ENCODE results near the gene MAP9.

DNA sequence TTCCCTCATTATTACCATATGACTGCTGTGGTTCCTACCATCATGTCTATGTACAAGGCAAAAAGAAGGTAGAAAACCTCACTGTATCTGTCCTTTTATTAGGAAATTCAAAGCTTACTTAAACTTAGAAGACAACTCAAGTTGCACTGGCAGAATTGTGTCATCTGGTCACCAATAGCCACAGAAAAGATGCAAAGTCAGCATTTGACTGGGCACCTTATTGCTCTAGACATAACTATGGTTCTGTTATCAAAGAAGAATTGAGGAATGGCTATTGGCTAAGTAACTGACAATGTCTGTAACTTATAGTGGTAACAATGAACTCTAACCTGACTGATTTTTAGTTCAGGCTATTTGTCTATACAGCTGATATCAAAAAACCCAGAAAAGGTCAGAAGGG lies 45.3 kb downstream of the MAP9 start:
- no peak for TF ChIP-seq FOS (IDR thresholded peaks at IDR 0.05; ENCODE audit: borderline replicate concordance, extremely low read depth, insufficient read length)
- TF ChIP-seq TAF1 (IDR thresholded peaks at IDR 0.05; ENCODE audit: borderline replicate concordance, low read depth, low read length), result no peak
- no peak for TF ChIP-seq POLR2A (IDR thresholded peaks at IDR 0.05; ENCODE audit: low read depth, low read length)
- TF ChIP-seq PAX5 (IDR thresholded peaks at IDR 0.05; ENCODE audit: borderline replicate concordance, low read depth, low read length), result no peak

All from GM12878 (cell line).